CD4-positive, alpha-beta T cell treated with Interleukin-1 beta for 1 hour (primary cell): ENCODE data around the gene CBY1.
A peak's percentile ranks its signal among the peaks of the same experiment; 100 is the strongest.

Experiments used
- DNase-seq, 2 donors: peaks; one replicate each; pipeline ENCODE4 v3.0.0-alpha.2; 2020 to 2022

CBY1 gene

DNA sequence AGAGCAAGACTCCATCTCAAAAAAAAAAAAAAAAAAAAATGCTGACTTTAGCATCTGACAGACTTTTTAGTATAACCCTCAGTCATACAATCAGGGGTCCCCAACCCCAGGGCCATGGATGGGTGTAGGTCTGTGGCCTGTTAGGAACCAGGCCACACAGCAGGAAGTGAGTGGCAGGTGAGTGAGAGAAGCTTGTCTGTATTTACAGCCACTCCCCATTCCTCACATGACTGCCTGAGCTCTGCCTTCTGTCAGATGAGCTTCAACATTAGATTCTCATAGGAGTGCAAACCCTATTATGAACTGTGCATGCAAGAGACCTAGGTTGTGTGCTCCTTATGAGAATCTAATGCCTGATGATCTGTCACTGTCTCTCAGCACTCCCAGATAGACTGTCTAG lies 3.6 kb upstream of the CBY1 start:
- no peak for DNase-seq

DNA sequence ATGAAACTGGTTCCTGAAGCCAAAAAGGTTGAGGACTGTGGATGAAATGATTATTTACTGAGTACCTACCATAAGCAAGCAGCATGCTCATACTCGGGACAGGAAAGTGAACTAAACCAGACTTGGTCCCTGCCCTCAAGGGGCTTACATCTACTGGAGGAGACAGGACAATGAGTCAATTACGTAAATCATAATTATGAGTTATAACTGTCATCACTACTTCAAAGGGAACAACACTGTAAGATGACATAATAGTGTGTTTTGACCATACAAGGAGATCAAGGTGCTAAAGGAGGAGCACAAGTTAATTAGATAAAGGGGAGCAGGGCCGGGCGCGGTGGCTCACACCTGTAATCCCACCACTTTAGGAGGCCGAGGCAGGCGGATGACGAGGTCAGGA lies 2.7 kb upstream of the CBY1 start:
- DNase-seq = no peak

- DNase-seq = no peak
These were observed 751 bp upstream of the CBY1 start for GRCh38 chr22:38655519-38656255.

GRCh38 chr22:38657045-38657909 lies 839 bp downstream of the CBY1 start:
- peak; percentile 11 to 36 for DNase-seq

DNA sequence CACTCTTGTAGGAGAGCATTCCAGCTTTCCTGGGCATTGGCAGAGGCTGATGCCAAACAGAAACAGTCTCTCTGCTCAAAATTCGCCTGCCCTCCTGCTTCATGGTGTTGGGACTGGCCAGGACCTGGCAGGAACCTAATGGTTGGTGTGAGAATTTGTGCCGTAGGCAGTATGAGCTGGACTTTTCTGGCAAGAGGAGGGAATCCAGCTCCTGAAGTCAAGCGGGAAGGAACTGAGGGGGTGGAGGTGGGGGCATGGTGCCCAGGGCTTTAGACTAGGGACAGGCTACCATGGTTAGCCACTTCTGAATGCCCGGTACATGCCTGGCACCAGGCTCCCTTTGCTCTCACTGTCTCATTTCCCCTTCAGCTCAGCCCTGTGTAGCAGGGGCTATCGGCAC lies 18.4 kb downstream of the CBY1 start:
- DNase-seq = no peak

- DNase-seq = no peak
These were observed 19.4 kb downstream of the CBY1 start for GRCh38 chr22:38675833-38676232.

GRCh38 chr22:38681582-38682335 lies 25.3 kb downstream of the CBY1 start, which contains the start of gene TOMM22:
Gene TOMM22 (plus strand): TSS chr22:38681957. CDS start chr22:38681979, 22 bp downstream.
- DNase-seq = peak; percentile 86 to 87

GRCh38 chr22:38684895-38685294 lies 28.5 kb downstream of the CBY1 start:
- DNase-seq = no peak

- DNase-seq = no peak
These were observed 29.3 kb downstream of the CBY1 start for GRCh38 chr22:38685761-38686160.

DNA sequence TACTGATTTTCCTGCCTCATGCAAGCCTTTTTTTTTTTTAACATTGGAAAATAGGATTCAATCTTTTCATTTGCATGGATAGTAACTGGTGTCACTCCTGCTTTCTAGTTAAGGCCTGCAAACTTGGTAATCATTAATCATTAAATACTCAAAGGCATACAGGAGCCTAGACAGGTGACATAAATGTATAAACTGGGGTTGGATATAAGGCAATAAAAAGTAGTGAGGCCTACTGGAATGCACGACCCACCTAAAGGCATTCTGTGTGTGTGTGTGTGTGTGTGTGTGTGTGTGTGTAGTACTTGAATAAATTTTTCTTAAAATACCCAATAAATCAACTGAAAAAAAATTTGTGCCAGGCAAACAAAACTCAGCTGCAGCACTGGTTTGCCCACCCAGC lies 33.2 kb downstream of the CBY1 start:
- DNase-seq = no peak

- DNase-seq = no peak
These were observed 37.6 kb downstream of the CBY1 start for GRCh38 chr22:38694049-38694448.

DNA sequence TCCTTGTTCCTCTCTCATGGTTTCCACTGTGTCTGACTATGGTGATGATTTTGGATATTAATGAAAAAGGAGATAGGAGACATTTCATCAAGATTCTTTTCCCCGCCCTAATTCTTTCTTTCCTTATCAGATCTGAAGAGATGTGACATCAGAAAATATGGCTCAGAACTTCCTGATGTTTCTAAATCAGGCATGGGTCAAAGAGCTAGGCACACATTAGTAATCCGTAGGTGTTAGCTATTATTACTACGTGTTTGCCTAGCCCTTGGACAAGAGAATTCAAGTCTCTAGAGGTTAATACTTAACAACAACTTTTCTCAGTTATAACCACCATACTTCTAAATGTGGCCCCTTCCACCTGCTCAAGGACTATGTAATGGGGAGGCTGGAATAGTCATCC lies 38.5 kb downstream of the CBY1 start:
- no peak for DNase-seq

- peak; percentile 17 to 28 for DNase-seq
These were observed 40.4 kb downstream of the CBY1 start for GRCh38 chr22:38696606-38697424.

DNA sequence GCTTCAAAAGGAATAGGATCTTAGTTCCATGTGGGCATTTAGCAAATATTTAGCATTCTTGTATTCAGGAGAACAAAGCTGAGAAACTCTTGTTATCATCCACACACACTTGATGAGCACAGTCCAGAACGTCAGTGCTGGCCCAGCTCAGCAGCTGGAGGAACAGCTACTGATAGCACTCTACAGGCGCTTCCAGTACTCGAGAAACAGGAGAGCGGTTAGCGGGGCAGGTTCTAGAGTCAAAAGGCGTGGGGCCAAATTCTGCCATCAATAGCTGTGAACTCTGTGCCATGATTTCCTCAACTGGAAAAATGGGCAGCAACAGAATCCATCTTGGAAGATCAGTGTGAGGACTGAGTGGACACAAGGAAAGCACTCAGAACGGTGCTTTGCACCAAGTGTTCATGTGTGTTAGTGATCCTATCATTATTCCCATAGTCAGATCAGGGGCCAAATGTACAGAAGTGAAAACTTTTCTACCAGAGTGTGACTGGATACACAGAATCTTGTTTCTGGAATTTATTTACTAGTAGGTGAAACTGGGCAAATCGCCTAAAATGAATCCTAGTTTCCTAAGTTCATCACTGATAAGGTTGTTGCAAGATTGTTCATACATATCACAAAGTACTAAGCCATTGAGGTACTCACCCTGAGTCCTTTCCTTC lies 41.1 kb downstream of the CBY1 start:
- no peak for DNase-seq

- no peak for DNase-seq
These were observed 42.1 kb downstream of the CBY1 start for GRCh38 chr22:38698407-38699094.

DNA sequence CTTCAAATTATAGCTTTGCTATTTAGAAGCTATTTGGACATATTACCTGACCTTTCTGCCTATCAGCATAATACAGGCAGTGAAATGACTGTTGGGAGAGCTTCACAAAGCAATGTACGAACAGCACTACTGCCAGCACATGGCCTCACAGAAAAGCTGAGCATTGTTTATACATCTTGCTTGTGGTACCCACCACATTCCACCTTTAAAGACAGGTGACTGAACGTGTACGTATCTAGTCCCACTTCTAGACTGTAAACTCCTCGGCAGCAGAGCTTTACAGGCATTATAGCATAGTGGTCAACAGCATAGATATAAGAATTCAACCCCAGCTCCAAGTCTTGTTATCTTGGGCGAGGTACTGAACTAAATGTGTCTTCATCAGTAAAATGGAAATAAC lies 42.7 kb downstream of the CBY1 start:
- DNase-seq = no peak

DNA sequence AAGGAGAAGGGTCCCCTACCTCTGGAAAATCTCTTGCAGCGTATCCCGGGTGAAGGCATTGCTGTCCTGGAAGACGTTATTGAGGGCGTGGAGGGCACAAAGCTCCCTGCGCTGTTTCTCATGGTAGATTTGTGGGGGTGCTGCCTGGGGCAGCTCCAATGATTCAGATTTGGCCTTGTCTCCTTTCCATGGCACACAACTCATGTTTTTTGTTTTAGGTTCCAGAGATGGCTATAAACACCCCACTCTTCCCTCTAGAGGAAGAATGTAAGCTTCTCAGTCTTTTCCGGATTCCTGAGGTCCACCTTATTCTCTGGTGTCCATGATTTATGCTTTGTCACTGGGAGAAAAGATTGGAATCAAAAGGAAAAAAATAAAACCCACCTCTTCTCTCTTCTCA lies 43.3 kb downstream of the CBY1 start:
- no peak for DNase-seq

- no peak for DNase-seq
These were observed 43.9 kb downstream of the CBY1 start for GRCh38 chr22:38700270-38700788.

GRCh38 chr22:38700789-38701628 lies 44.6 kb downstream of the CBY1 start, which contains the start of gene JOSD1:
Gene JOSD1 (minus strand): TSS chr22:38700943. CDS start chr22:38699987, 956 bp downstream.
- peak; percentile 98 to 99 for DNase-seq
